Parathyroid adenoma (tissue), 2 donors: ENCODE measurements around the gene ZNF33B.

ENCODE experiments used
- H2AFZ ChIP-seq: fragments of 300-600 bp; sonication (generic); one replicate; pipeline ENCODE4 v1.7.0; 2017; ENCODE audit warnings: antibody characterized with exemption, mild to moderate bottlenecking
- H3K27ac ChIP-seq: fragments of 300-600 bp; sonication (generic); one replicate; pipeline ENCODE4 v1.7.0; 2017
- H3K27me3 ChIP-seq: fragments of 300-600 bp; sonication (generic); one replicate; pipeline ENCODE4 v1.7.0; 2017; ENCODE audit warnings: low read length; ENCODE audit not compliant: control insufficient read depth, insufficient read depth
- H3K36me3 ChIP-seq: fragments of 300-600 bp; sonication (generic); one replicate; pipeline ENCODE4 v1.7.0; 2017; ENCODE audit warnings: low read length; ENCODE audit not compliant: control insufficient read depth, insufficient read depth
- H3K4me1 ChIP-seq: fragments of 300-600 bp; sonication (generic); one replicate; pipeline ENCODE4 v1.7.0; 2017; ENCODE audit warnings: control low read depth
- H3K4me2 ChIP-seq: fragments of 300-600 bp; sonication (generic); one replicate; pipeline ENCODE4 v1.7.0; 2017; ENCODE audit warnings: low read length
- H3K4me3 ChIP-seq: fragments of 300-600 bp; sonication (generic); one replicate; pipeline ENCODE4 v1.7.0; 2017; ENCODE audit warnings: low read depth, low read length
- H3K79me2 ChIP-seq: fragments of 300-600 bp; sonication (generic); one replicate; pipeline ENCODE4 v1.7.0; 2017; ENCODE audit warnings: control low read depth
- H3K9ac ChIP-seq: fragments of 300-600 bp; sonication (generic); one replicate; pipeline ENCODE4 v1.7.0; 2017; ENCODE audit warnings: mild to moderate bottlenecking
- H3K9me3 ChIP-seq: fragments of 300-600 bp; sonication (generic); one replicate; pipeline ENCODE4 v1.7.0; 2017; ENCODE audit warnings: low read length; ENCODE audit not compliant: control insufficient read depth
- CTCF ChIP-seq: fragments of 300-600 bp; sonication (generic); IDR thresholded peaks from one replicate; pipeline ENCODE4 v1.7.0; 2017; ENCODE audit warnings: antibody characterized with exemption, mild to moderate bottlenecking
- donor health status: primary hyperparathyroidism.

The ZNF33B gene

GRCh38 chr10:42544945-42545344 lies 93.4 kb downstream of the ZNF33B start:
- no peak overlapping the region for H3K4me3 ChIP-seq
- no peaks in the 10 kb centered on the region for H3K9me3 ChIP-seq
- no peak overlapping the region for H3K4me2 ChIP-seq
- H3K79me2 ChIP-seq: no peaks in the 10 kb centered on the region
- H3K9ac ChIP-seq: no peak overlapping the region
- no peaks in the 10 kb centered on the region for H3K27me3 ChIP-seq
- no peak overlapping the region for H3K27ac ChIP-seq
- H3K4me1 ChIP-seq: no peaks in the 10 kb centered on the region
- no peak for TF ChIP-seq CTCF
- no peaks in the 10 kb centered on the region for H3K36me3 ChIP-seq
- no peak overlapping the region for H2AFZ ChIP-seq

GRCh38 chr10:42543840-42544372 lies 94.5 kb downstream of the ZNF33B start:
- H3K9ac ChIP-seq: no peak overlapping the region
- no peak overlapping the region for H2AFZ ChIP-seq
- H3K36me3 ChIP-seq: no peaks in the 10 kb centered on the region
- no peak for TF ChIP-seq CTCF
- no peak overlapping the region for H3K27ac ChIP-seq
- H3K4me1 ChIP-seq: no peaks in the 10 kb centered on the region
- H3K27me3 ChIP-seq: no peaks in the 10 kb centered on the region
- no peak overlapping the region for H3K4me2 ChIP-seq
- H3K9me3 ChIP-seq: no peaks in the 10 kb centered on the region
- no peak overlapping the region for H3K4me3 ChIP-seq
- H3K79me2 ChIP-seq: no peaks in the 10 kb centered on the region
